Activated T-helper 1 cell treated with anti-CD3 and anti-CD28 coated beads, Interleukin-12 subunit alpha, Interleukin-12 subunit beta, Interleukin-2, Interleukin-4 antibody, amounts not matched to agents 30 ng/mL and 10 ng/mL and 1 ng/mL, durations not matched to agents 14 hours and 24 hours and 36 hours (primary cell): ENCODE data around the gene RFC1. TPM values are rescaled to one million over a fixed set of nuclear protein-coding genes. Genes with fewer than 3 reads are reported as not detected.
"Not testable (repeated sequence)": the region's sequence is repeated elsewhere in the genome, so short reads cannot be mapped to it uniquely, and the experiment has no call there.

Source experiments
- DNase-seq: peaks from one replicate; pipeline ENCODE4 v3.0.0; 2021; ENCODE audit warnings: low spot score
- H3K27ac Mint-ChIP-seq: one replicate; pipeline ENCODE4 v1.8.0; 2021; ENCODE audit warnings: mild to moderate bottlenecking, mixed read lengths
- H3K27me3 Mint-ChIP-seq: one replicate; pipeline ENCODE4 v1.8.0; 2022; ENCODE audit warnings: mild to moderate bottlenecking, moderate library complexity, mixed read lengths; ENCODE audit not compliant: insufficient read depth
- H3K36me3 Mint-ChIP-seq: one replicate; pipeline ENCODE4 v1.8.0; 2021; ENCODE audit warnings: low read depth, mixed read lengths
- H3K4me1 Mint-ChIP-seq: one replicate; pipeline ENCODE4 v1.8.0; 2021; ENCODE audit warnings: low read depth, mixed read lengths
- H3K4me3 Mint-ChIP-seq: one replicate; pipeline ENCODE4 v1.8.0; 2021; ENCODE audit warnings: mild to moderate bottlenecking, moderate library complexity, mixed read lengths
- H3K9me3 Mint-ChIP-seq: one replicate; pipeline ENCODE4 v1.8.0; 2021; ENCODE audit warnings: mixed read lengths
- intact Hi-C: fragments of 100-400 bp; cut with micrococcal nuclease; formaldehyde crosslinking; loops from one replicate; pipeline ENCODE4 v1.15.1; 2024
- total RNA-seq: library from RNA; stranded (reverse); gene quantifications from 2 replicates; pipeline ENCODE4 v1.2.3, GENCODE V29; 2022

RFC1 gene
- total RNA-seq, 1 donor from 2014 or later = 83.3 TPM

DNA sequence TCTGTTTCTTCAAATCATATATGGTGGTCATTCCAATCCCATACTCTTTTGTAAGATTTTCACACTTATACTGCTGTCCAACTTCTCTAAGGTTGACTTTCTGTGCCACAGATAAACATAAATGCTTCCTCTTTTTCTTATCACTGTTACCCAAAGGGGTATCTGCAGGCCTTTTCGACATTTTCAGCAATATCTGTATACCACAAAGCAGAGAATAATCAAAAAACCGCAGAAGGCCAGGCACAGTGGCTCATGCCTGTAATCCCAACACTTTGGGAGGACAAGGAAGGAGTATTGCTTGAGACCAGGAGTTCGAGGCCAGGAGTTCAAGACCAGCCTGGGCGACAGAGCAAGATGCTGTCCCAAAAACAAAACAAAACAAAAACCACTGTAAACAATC is 3.1 kb upstream of the RFC1 start:
- Mint-ChIP-seq H3K9me3 (peaks cover 24% of the 10 kb centered on the region), H3K36me3 (peaks cover 10% of the 10 kb centered on the region), H3K4me1 (peaks cover 10% of the 10 kb centered on the region), H3K27me3 (no peaks in the 10 kb centered on the region), H3K27ac (no peak overlapping the region), H3K4me3 (no peak overlapping the region)
- DNase-seq = no peak
- intact Hi-C loops = loop anchor here (5.0 to 10.0 kb wide), 2 partner anchors 158 to 606 kb away; partner anchors contain the start of genes PDS5A and UGDH

DNA sequence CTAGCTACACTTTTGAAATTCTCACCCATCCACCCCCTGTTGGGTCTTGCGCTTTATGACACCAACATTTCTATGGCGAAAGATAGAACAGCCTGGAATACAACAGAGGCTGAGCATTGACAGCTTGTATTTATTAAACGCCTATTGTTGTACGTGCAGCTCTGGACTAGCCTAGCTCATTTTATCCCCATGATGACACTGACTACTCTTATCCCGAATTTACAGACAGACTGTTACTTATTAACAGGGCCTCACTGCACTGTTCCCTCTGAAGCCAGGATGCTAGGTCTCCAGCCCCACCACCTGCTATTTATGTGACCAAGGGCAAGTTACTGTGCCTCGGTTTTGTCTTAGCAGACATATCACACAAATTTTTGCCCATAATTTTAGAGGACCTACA is 1.0 kb upstream of the RFC1 start:
- Mint-ChIP-seq H3K4me3 (peak overlapping the region; percentile 95), H3K4me1 (peaks cover 25% of the 10 kb centered on the region), H3K9me3 (peaks cover 17% of the 10 kb centered on the region), H3K27ac (peak overlapping the region; percentile 71), H3K27me3 (no peaks in the 10 kb centered on the region), H3K36me3 (peaks cover 17% of the 10 kb centered on the region)
- intact Hi-C loops = loop anchor here (5.0 to 10.0 kb wide), 2 partner anchors 160 to 608 kb away; partner anchors contain the start of genes PDS5A and UGDH
- no peak for DNase-seq

DNA sequence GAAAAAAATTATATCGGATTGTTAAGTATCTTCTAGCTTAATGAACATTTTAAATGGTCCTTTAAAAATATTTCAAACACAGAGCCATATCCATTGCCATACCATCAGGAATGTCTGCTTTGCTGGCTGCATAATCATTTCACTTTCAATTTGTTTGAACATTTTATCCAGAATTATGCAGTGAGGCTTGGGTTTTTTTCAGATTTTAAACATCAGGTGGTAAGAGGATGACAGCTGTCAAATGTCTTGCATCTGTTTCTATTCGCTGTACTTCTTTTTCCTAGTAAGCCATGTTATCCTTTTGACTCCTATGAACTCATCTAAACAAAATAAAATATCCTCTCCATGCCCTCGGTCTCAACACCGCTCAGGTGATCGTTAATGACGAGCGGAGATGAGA is 802 bp downstream of the RFC1 start:
- peak overlapping the region; percentile 94 for H3K27ac Mint-ChIP-seq
- no peaks in the 10 kb centered on the region for H3K27me3 Mint-ChIP-seq
- H3K4me1 Mint-ChIP-seq = peaks cover 26% of the 10 kb centered on the region
- H3K36me3 Mint-ChIP-seq = peaks cover 21% of the 10 kb centered on the region
- H3K9me3 Mint-ChIP-seq = peaks cover 7% of the 10 kb centered on the region
- intact Hi-C loops = loop anchor here (1.0 to 10.0 kb wide), 3 partner anchors 90 to 609 kb away; partner anchors contain the start of genes PDS5A and UGDH
- peak overlapping the region; percentile 95 for H3K4me3 Mint-ChIP-seq
- no peak for DNase-seq

DNA sequence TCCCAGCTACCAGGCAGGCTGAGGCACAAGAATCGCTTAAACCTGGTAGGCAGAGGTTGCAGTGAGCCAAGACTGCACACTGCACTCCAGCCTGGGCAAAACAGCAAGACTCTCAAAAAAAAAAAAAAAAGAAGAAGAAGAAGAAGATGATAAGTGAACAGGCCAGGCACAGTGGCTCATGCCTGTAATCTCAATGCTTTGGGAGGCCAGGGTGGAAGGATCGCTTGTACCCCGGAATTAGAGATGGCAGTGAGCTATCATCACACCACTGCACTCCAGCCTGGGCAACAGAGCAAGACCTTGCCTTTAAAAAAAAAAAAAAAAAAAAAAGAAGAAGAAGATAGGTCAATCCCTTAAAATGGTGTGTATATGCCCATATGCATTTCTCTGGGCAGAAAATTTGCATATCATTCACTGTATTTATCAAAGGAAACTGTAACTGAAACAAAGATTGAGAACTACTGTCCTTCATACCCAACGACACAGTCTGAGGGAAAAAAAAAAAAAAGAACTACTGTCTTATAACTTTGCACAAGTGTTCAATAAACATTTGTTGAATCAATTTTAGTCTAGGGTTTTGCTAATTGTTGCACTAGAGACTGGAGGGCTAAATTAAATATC is 2.3 kb downstream of the RFC1 start:
- Mint-ChIP-seq H3K36me3 (peaks cover 25% of the 10 kb centered on the region), H3K4me3 (peak overlapping the region; percentile 74), H3K27me3 (no peaks in the 10 kb centered on the region), H3K9me3 (peaks cover 4% of the 10 kb centered on the region), H3K27ac (peak overlapping the region; percentile 83), H3K4me1 (peaks cover 31% of the 10 kb centered on the region)
- intact Hi-C loops = loop anchor here (1.0 to 10.0 kb wide), 2 partner anchors 11 to 611 kb away; partner anchors contain the start of gene PDS5A
- DNase-seq = no peak

DNA sequence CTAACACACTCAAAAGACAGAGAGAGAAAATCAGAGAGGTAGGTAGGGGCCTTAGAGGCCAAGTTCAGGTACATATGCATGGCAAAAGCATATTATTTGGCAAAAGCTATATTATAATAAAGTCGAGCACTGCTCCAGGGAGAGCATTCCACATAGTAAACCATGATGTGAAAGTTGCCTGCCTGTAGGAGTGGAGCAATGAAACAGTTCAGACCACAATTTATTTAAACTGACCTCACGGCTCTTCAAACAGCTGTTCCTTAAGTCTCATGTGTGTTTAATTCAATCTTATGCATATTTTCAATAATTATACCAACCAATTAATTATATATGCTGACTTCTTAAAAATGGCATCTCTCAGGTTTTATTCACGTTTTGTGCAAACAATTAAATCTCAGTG is 3.3 kb downstream of the RFC1 start:
- H3K9me3 Mint-ChIP-seq = no peaks in the 10 kb centered on the region
- H3K27me3 Mint-ChIP-seq = no peaks in the 10 kb centered on the region
- H3K4me3 Mint-ChIP-seq = peak overlapping the region; percentile 24
- no peak for DNase-seq
- intact Hi-C loops = loop anchor here (10.0 kb wide), 1 partner anchor 612 kb away; the partner anchor contains the start of gene PDS5A
- peaks cover 35% of the 10 kb centered on the region for H3K4me1 Mint-ChIP-seq
- peak overlapping the region; percentile 35 for H3K27ac Mint-ChIP-seq
- H3K36me3 Mint-ChIP-seq = peaks cover 26% of the 10 kb centered on the region

DNA sequence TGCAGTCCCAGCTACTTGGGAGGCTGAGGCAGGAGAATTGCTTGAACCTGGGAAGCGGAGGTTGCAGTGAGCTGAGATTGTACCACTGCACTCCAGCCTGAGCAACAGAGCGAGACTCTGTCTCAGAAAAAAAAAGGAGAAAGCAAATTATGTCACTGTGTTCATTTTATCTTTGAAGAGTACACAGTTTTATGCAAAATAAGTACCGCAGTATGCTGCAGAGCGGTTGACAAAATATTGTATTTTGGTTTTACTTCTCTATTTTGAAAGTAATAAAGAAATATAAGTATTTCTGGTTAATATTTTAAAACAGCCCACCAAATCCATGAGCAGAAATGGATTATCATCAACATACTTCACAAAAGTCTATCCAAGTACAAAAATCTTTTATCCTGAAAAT is 5.6 kb downstream of the RFC1 start:
- H3K27me3 Mint-ChIP-seq, DNase-seq, H3K9me3 Mint-ChIP-seq, H3K27ac Mint-ChIP-seq, H3K4me3 Mint-ChIP-seq: not testable (repeated sequence)
- intact Hi-C loops = loop anchor here (10.0 kb wide), 1 partner anchor 614 kb away; the partner anchor contains the start of gene PDS5A
- H3K36me3 Mint-ChIP-seq = peaks cover 26% of the 10 kb centered on the region
- H3K4me1 Mint-ChIP-seq = peaks cover 45% of the 10 kb centered on the region

DNA sequence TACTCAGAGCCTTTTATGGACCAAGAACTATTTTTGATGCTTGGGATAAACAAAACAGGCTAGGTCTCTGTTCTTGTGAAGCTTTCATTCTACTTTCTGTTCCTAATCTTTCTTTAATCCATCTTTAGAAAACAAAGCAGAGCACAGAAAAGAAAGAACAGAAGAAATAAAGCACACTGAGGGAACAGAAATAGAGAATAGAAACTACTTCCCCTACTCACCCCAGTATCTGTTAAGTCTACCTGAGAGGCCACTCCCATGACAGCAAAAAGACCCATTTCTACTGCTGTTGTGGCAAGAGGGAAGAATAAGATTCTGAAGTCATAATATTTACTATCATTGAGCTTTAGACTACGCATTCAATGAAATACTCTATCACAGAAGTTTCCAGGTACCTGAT is 9.2 kb downstream of the RFC1 start:
- intact Hi-C loops = loop anchor here (2.0 to 10.0 kb wide), 4 partner anchors 278 to 1042 kb away; partner anchors contain the start of gene SMIM14
- no peaks in the 10 kb centered on the region for H3K9me3 Mint-ChIP-seq
- no peaks in the 10 kb centered on the region for H3K27me3 Mint-ChIP-seq
- H3K36me3 Mint-ChIP-seq = peaks cover 22% of the 10 kb centered on the region
- peaks cover 53% of the 10 kb centered on the region for H3K4me1 Mint-ChIP-seq
- no peak for DNase-seq
- H3K4me3 Mint-ChIP-seq = peak overlapping the region; percentile 22
- H3K27ac Mint-ChIP-seq = peak overlapping the region; percentile 73

DNA sequence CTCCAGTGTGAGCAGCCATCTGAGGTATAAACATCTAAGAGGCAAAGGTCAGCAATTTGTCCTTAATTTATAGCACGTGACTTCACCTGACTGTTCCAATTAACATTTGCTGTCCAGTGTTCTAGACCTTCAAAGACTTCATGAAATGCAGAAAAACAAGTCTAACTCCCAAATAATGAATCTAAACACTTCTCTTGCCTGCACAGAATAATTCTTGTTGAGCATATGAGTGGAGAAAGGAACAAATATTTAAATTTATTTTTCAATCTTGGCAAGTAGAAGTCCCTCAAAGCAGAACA is 12.0 kb downstream of the RFC1 start:
- no peak for DNase-seq
- Mint-ChIP-seq H3K4me3 (peak overlapping the region; percentile 80), H3K36me3 (peaks cover 36% of the 10 kb centered on the region), H3K27me3 (no peaks in the 10 kb centered on the region), H3K9me3 (peaks cover 6% of the 10 kb centered on the region), H3K4me1 (peaks cover 63% of the 10 kb centered on the region), H3K27ac (peak overlapping the region; percentile 96)
- intact Hi-C loops = loop anchor here (5.0 to 10.0 kb wide), 6 partner anchors 281 to 1039 kb away; partner anchors contain the start of genes RHOH and SMIM14

DNA sequence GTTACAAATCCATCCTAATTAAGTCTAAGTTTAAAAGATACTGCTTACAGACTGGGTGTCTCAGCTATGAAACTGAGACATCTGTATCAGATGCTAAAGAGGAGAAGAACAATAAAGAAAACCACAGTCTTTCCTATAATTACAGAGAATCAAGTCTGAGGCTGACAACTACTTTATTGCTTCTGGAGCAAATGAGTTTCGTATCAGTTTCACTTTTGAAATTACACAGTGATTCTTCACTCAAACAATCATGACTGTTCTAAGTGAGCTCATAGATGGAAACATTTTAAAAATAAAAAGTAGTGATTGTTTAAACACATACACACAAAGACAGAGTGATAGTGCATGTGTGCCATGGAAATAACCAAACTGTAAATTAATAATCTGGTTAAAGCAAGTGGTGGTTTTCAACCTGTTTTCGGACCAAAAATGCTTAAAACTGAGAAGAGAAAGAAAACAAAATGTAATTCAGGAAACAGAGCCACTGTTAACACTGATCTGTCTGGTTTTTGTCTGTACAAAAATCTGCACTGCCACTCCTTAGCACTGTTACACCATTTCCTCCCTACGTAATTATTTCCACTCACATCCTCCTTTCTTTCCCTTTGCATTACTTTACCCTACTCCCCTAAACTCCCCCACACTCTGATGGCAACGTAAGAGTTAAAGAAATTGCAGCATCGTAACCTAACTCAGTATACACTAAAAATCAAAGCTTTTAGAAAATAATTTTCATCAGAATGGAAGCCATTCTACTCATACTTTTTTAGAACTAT is 12.5 kb downstream of the RFC1 start:
- peak; percentile 32 for DNase-seq
- H3K36me3 Mint-ChIP-seq = peaks cover 35% of the 10 kb centered on the region
- peaks cover 63% of the 10 kb centered on the region for H3K4me1 Mint-ChIP-seq
- no peaks in the 10 kb centered on the region for H3K27me3 Mint-ChIP-seq
- peaks cover 9% of the 10 kb centered on the region for H3K9me3 Mint-ChIP-seq
- H3K4me3 Mint-ChIP-seq = peak overlapping the region; percentile 80
- H3K27ac Mint-ChIP-seq = peak overlapping the region; percentile 96
- intact Hi-C loops = loop anchor here (1.0 to 10.0 kb wide), 11 partner anchors 11 to 1039 kb away; partner anchors contain the start of genes LIAS, RHOH, SMIM14 and WDR19

DNA sequence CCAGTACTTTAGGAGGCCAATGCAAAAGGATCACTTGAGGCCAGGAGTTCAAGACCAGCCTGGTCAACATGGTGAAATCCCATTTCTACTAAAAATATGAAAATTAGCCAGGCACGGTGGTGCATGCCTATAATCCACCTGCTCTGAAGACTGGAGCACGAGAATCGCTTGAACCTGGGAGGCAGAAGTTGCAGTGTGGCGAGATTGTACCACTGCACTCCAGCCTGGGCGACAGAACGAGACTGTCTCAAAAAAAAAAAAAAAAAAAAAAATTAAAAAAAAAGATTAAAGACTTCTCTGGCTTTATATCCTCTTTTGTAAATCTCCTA is 13.0 kb downstream of the RFC1 start:
- peaks cover 39% of the 10 kb centered on the region for H3K36me3 Mint-ChIP-seq
- peak; percentile 19 for DNase-seq
- not testable (repeated sequence) for H3K9me3 Mint-ChIP-seq, H3K27me3 Mint-ChIP-seq
- peak overlapping the region; percentile 80 for H3K4me3 Mint-ChIP-seq
- H3K27ac Mint-ChIP-seq = peak overlapping the region; percentile 96
- peaks cover 66% of the 10 kb centered on the region for H3K4me1 Mint-ChIP-seq
- intact Hi-C loops = loop anchor here (1.0 to 10.0 kb wide), 11 partner anchors 11 to 1038 kb away; partner anchors contain the start of genes LIAS, RHOH, SMIM14 and WDR19

DNA sequence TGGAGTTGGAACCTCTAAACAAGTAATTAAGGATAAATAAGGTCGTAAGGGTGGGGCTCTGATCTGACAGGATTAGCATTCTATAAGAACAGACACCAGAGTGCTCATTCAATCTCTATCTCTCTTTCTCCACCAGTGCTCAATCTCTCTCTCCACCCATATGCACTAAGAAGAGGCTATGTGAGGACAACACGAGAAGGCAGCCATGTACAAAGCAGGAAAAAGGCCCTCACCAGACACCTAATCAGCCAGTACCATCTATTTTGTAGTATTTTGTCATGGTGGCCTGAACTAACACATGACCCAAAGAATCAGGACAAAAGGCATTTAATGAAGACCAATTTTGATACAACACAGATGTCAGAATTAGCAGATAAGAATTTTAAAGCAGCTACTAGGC is 16.8 kb downstream of the RFC1 start:
- H3K27ac Mint-ChIP-seq = peak overlapping the region; percentile 41
- H3K4me3 Mint-ChIP-seq = no peak overlapping the region
- DNase-seq = no peak
- peaks cover 9% of the 10 kb centered on the region for H3K9me3 Mint-ChIP-seq
- H3K4me1 Mint-ChIP-seq = peaks cover 61% of the 10 kb centered on the region
- peaks cover 50% of the 10 kb centered on the region for H3K36me3 Mint-ChIP-seq
- H3K27me3 Mint-ChIP-seq = no peaks in the 10 kb centered on the region
- intact Hi-C loops = no loop called here

DNA sequence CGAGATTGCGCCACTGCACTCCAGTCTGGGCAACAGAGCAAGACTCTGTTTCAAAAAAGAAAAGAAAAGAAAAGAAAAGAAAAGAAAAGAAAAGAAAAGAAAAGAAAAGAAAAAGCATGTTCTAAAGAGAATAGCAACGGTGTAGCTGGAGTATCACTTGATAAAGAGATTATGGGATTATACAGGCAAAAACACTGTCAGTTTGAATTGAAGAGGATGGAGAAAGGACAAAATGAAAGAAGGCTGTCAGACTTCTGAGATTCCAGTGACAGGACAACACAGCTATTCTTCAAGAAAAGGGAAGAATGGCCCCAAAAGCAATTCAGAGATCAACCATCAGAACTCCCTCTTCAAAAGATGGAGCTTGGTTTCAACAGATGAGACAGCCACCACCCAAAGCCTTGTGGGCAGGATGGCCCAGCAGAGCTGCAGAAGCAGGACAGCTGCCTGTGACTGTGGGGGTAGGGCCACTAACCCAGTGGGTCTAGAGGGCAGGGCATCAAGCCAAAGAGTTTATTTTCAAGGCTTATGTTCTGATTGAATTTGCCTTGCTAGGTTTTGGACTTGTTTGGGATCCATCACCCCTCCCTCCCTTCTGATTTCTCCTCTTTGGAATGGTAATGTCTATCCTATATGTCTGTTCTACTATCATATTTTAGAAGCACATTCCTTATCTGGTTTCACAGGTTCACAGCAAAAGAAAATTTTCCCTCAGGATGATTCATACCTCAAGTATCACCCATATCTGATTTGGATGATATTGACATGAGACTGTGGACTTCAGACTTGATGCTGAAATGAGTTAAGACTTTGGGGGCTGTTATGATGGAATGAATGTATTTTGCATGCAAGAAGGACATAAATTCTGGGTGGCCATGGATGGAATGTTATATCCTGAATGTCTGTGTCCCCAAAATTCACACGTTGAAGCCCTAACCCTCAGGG is 17.5 kb downstream of the RFC1 start:
- no peaks in the 10 kb centered on the region for H3K27me3 Mint-ChIP-seq
- DNase-seq = no peak

More for the DNA sequence above, 17.5 kb downstream of the RFC1 start:
- Mint-ChIP-seq H3K9me3 (peaks cover 9% of the 10 kb centered on the region), H3K4me3 (peak overlapping the region; percentile 19), H3K36me3 (peaks cover 50% of the 10 kb centered on the region), H3K27ac (peak overlapping the region; percentile 44), H3K4me1 (peaks cover 55% of the 10 kb centered on the region)
- intact Hi-C loops = no loop called here
